KMS-11 (cell line): ENCODE results near the gene TOR4A.

Experiments used
- H2AFZ ChIP-seq: fragments of 200-600 bp; sonication (generic); 2 replicates; pipeline ENCODE4 v1.6.1; 2016; ENCODE audit warnings: antibody characterized with exemption, mixed run types, low read depth
- H3K27ac ChIP-seq: fragments of 200-600 bp; sonication (generic); 2 replicates; pipeline ENCODE4 v1.6.1; 2016; ENCODE audit warnings: mild to moderate bottlenecking, mixed run types
- H3K27me3 ChIP-seq: fragments of 200-600 bp; sonication (generic); 2 replicates; pipeline ENCODE4 v1.6.1; 2017; ENCODE audit warnings: mild to moderate bottlenecking, low read depth, mixed run types, moderate library complexity; ENCODE audit not compliant: insufficient read depth
- H3K36me3 ChIP-seq: fragments of 200-600 bp; sonication (generic); 2 replicates; pipeline ENCODE4 v1.6.1; 2017; ENCODE audit warnings: mild to moderate bottlenecking, mixed run types; ENCODE audit not compliant: insufficient read depth
- H3K4me1 ChIP-seq: fragments of 200-600 bp; sonication (generic); 2 replicates; pipeline ENCODE4 v1.6.1; 2016; ENCODE audit warnings: mild to moderate bottlenecking, low read depth, mixed run types; ENCODE audit not compliant: poor library complexity, severe bottlenecking
- H3K4me2 ChIP-seq: fragments of 200-600 bp; sonication (generic); 2 replicates; pipeline ENCODE4 v1.7.0; 2016; ENCODE audit warnings: mild to moderate bottlenecking, mixed run types
- H3K4me3 ChIP-seq: fragments of 200-600 bp; sonication (generic); IDR thresholded peaks from 2 replicates; pipeline ENCODE4 v1.6.1; 2017; ENCODE audit warnings: low read depth, low read length, mixed read lengths; ENCODE audit not compliant: insufficient read depth
- H3K79me2 ChIP-seq: fragments of 200-600 bp; sonication (generic); 2 replicates; pipeline ENCODE4 v1.6.1; 2016; ENCODE audit warnings: low read depth, mixed run types; ENCODE audit not compliant: insufficient read depth
- H3K9ac ChIP-seq: fragments of 200-600 bp; sonication (generic); 2 replicates; pipeline ENCODE4 v1.6.1; 2016; ENCODE audit warnings: mild to moderate bottlenecking, mixed run types
- H4K20me1 ChIP-seq: fragments of 200-600 bp; sonication (generic); 2 replicates; pipeline ENCODE4 v1.6.1; 2016; ENCODE audit warnings: mild to moderate bottlenecking, mixed run types; ENCODE audit not compliant: insufficient read depth
- CTCF ChIP-seq: fragments of 200-600 bp; sonication (generic); conservative IDR thresholded peaks from 2 replicates; pipeline ENCODE4 v1.6.1; 2017; ENCODE audit warnings: low read depth, mild to moderate bottlenecking, antibody characterized with exemption, low read length, moderate library complexity, mixed read lengths

Gene TOR4A

GRCh38 chr9:137229903-137230704 lies 47.4 kb upstream of the TOR4A start:
- Histone ChIP-seq H3K27ac (no peak overlapping the region), H3K4me3 (no peak overlapping the region), H3K4me2 (no peak overlapping the region), H3K9ac (no peak overlapping the region), H3K79me2 (no peaks in the 10 kb centered on the region), H3K4me1 (no peaks in the 10 kb centered on the region), H3K36me3 (no peaks in the 10 kb centered on the region), H3K27me3 (peaks cover 53% of the 10 kb centered on the region), H4K20me1 (no peaks in the 10 kb centered on the region), H2AFZ (no peak overlapping the region)
- no peak for TF ChIP-seq CTCF

- H3K9ac ChIP-seq = no peak within 1 kb of the TSS
- no peak within 1 kb of the TSS for H3K4me3 ChIP-seq
- no peaks in the 10 kb centered on the region for H3K4me1 ChIP-seq
- no peak within 1 kb of the TSS for H3K4me2 ChIP-seq
- no peak for TF ChIP-seq CTCF
- H2AFZ ChIP-seq = no peak within 1 kb of the TSS
- H3K36me3 ChIP-seq = no peaks in the 10 kb centered on the region
- H4K20me1 ChIP-seq = no peaks in the 10 kb centered on the region
- H3K27me3 ChIP-seq = peaks cover 60% of the 10 kb centered on the region
- H3K79me2 ChIP-seq = no peaks in the 10 kb centered on the region
- H3K27ac ChIP-seq = no peak within 1 kb of the TSS
These were observed 46.7 kb upstream of the TOR4A start, which contains the start of gene SLC34A3 for GRCh38 chr9:137230705-137231371. SLC34A3 (plus strand) TSS chr9:137230901; CDS start chr9:137231703, 802 bp downstream.

- no peaks in the 10 kb centered on the region for H4K20me1 ChIP-seq
- no peaks in the 10 kb centered on the region for H3K36me3 ChIP-seq
- no peak overlapping the region for H2AFZ ChIP-seq
- H3K9ac ChIP-seq = no peak overlapping the region
- TF ChIP-seq CTCF = no peak
- H3K27me3 ChIP-seq = peaks cover 59% of the 10 kb centered on the region
- no peaks in the 10 kb centered on the region for H3K79me2 ChIP-seq
- no peak overlapping the region for H3K4me3 ChIP-seq
- H3K4me2 ChIP-seq = no peak overlapping the region
- no peak overlapping the region for H3K27ac ChIP-seq
- H3K4me1 ChIP-seq = peaks cover 4% of the 10 kb centered on the region
These were observed 46.0 kb upstream of the TOR4A start for GRCh38 chr9:137231372-137232039.

- H3K27me3 ChIP-seq = peaks cover 58% of the 10 kb centered on the region
- no peak overlapping the region for H3K4me3 ChIP-seq
- H3K9ac ChIP-seq = no peak overlapping the region
- no peaks in the 10 kb centered on the region for H3K36me3 ChIP-seq
- H3K4me1 ChIP-seq = peaks cover 10% of the 10 kb centered on the region
- no peak for TF ChIP-seq CTCF
- H3K4me2 ChIP-seq = no peak overlapping the region
- no peak overlapping the region for H2AFZ ChIP-seq
- no peak overlapping the region for H3K27ac ChIP-seq
- H3K79me2 ChIP-seq = no peaks in the 10 kb centered on the region
- H4K20me1 ChIP-seq = no peaks in the 10 kb centered on the region
These were observed 45.4 kb upstream of the TOR4A start for GRCh38 chr9:137232101-137232500.
